NCI-H1417 (cell line): ENCODE results near the gene JAZF1.
"Not testable (repeated sequence)": the region's sequence is repeated elsewhere in the genome, so short reads cannot be mapped to it uniquely, and the experiment has no call there.

Experiments
- DNase-seq, 3 experiments: peaks; one replicate each; lab custom pipeline; 2025; lab: John Stamatoyannopoulos, UW

JAZF1 gene

DNA sequence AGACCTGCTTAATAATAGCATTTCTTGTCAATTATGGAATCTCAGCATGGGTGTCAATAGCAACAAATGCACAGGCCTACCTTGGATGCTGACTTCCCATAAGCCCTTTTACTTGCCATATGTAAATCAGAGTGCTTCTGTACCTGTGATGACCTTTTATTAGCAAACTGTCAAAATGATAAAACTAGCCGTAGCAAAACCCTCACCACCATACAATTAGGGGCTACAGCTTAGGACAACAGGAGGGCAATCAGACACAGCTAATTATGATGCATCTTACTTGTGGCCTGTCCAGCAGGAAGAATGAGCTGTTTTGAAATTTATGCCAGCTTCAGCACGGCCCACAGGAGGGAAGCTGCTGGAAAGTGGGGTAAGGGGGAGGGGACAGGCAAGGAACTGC is 239.1 kb downstream of the JAZF1 start:
- peak in 2 of 3 experiments; percentile 81 to 99 for DNase-seq

DNA sequence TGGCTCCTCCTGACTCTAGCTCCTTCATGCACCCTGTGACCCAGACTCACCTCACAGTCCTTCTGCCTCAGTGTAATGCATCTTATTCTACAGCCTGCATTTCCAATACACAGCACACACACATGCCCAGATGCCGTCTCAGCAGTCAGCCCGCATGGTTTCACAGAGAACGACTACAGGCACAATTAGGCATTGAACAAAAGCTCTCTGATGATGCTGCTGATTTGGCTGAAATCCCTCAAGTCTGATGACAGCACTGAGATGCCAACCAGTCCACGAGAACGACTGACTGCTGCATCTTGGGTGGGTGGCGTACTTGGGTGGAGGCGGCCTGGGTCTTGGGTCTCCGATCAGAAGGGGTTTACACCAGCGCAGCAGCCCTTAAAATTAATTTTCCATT is 240.3 kb downstream of the JAZF1 start:
- DNase-seq: peak in 1 of 3 experiments; percentile 54

DNA sequence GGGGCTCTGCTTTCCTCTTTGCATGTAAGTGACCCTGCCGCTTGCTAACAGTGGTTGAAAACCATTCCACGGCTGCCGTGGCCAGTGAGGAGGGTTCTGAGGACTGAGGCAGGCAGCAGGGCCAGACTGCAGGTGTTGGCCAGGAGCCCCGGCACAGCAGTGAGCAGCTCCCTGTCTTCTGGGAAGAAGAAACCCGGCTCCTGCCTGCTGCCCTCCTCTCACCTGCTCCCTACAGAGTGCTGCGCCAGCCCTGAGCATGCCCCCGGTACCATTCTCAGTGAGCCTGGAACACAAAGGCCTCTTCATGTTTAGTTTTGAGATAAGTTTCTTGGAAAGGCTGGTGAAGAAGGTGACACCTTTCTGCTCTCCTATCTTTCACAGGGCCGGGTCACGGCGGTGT is 240.7 kb downstream of the JAZF1 start:
- no peak for DNase-seq

DNA sequence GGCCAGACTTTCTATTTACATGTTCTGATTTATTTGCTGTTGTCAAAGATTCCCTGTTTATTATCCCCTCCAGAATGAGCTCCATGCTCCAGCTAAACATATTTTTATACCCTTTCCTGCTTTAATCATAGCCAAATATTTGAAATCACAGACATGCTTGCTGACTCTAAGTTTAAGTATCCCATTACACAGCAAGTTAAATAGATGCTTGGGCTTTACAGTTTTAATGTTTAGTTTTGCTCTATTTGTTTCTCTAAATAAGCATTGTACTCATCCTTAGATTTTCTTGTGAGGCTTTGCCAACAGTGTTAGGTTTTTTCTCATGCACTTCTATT is 243.9 kb downstream of the JAZF1 start:
- DNase-seq: no peak

DNA sequence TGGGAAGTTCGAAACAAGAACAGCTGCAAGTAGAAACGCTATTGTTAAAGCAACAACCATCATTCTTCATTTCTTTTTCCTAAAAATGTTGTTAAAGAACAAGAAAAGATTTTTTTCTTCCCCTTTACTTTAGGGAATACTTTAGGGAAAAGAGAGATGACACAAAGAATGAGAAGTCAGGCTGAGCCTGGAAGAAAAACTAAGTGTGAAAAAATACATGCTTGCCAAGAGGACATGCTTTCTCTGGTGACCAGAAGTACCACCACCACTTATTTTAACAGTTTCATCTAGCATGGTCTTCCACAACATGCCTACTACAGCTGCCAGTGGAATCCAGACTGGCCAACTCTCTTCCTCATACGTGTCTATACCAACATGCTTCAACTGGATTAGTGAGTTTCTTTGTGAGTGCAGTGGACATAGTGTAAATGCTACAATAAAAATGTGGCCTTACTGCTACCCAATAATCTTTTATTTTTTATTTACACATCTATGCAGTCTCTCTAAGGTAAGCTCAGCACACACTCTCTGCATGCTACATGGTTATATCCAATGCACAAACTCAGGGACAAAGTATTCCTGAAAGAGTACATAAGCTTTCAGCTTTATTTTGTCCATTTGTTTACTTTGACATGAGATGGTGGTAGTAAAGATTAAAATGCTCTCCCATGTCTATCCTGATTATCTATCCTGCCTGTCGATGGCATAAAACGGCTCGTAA is 244.4 kb downstream of the JAZF1 start:
- no peak for DNase-seq

DNA sequence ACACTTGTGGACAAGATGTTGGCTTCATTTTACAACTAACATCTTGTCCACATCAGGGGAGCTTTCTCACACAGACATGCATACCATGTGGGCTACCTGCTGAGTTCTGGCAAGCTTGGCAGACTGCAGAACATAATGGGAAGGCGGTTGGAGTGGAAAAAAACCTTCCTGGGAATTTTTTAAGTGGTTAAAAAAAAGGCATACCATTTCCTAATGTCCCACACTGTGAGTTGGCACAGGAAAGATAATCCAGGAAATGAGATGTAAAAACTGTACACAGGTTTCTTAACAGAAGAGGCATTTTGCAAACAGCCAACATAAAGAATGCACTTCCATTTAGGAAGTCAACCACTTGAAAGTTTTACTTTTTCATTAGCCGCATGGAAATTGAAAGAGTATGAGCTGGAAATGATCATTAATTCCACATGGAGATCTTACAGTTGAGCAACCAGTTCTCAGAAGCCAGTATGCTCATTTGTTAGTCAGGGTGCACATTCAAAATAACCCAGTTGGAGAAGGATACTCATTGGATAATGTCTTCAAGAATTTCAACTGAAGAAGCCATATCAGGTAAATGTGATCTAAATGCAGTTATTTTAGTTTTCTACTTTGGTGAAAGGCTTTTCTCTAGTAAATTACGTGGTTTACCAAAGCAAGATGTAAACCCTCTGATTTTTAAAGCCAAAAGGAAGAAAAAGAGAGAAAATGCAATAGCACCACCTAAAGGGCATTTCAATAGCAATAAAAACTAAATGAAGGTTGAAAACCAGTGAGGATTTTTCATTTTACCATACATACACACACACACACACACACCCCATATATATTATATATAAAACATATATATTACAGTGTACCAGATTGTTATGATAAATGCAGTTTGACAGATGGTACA is 246.7 kb downstream of the JAZF1 start:
- peak; percentile 26 to 55 (median 36) for DNase-seq

DNA sequence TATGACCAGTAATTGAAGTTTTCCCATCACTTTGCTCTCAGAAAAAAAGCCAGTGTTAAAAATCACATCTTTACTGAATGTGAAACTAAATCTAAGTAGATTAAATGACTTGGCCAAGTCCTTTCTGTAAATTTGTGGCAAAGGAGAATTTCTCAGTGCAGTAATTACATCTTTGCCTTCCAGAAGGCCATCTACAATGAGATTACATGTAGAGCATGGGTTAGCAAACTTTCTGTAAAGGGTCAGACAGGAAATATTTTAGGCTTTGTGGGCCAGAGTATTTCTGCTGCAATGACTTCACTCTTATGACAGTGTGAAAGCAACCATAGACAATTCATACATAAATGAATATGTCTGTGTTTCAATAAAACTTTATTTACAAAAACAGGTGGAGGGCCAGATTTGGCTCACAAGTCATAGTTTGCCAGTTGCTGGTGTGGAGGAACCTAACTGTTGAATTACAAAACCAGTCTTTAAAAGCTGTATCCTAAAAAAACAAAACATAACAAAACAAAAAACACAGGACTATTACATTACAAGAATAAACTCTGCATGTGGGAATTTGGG is 249.6 kb downstream of the JAZF1 start:
- DNase-seq: no peak

DNA sequence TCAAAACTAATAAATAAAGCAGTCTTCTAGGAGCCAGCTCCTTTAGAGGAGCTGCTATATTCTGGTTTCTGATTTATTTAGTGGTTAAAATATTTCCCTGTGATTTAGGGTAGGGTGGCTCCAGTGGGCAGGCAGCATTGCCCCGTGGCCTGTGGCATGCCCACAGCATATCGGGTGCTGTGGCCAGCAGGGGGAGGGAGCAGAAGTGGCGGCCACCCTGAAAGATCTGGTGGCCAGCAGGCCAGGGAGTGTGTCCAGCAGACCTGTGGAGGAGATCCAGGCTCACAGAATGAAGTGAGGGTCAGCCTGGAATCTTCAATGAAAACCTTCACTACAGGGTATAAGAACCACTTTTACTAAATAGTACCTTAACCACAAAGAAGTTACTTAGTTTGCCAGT is 251.5 kb downstream of the JAZF1 start:
- DNase-seq: no peak

DNA sequence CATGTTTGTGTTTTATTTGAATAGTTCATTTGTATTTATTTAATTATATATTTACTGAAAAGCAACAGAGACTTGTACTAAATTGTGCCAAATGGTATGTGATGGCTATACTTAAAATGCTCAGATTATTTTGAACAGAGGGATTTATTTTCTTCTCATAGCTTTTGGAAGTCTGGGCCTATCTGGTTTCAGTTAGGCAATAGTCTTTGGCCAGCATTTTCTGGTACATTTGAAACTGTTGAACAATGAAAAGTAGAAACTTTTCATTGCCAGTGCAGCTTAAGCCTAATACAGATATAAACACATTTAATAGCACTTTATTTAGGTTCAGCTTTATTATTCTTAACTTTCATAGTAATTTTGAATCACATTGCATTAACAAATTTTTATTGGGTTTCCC is 252.6 kb downstream of the JAZF1 start:
- DNase-seq: no peak

DNA sequence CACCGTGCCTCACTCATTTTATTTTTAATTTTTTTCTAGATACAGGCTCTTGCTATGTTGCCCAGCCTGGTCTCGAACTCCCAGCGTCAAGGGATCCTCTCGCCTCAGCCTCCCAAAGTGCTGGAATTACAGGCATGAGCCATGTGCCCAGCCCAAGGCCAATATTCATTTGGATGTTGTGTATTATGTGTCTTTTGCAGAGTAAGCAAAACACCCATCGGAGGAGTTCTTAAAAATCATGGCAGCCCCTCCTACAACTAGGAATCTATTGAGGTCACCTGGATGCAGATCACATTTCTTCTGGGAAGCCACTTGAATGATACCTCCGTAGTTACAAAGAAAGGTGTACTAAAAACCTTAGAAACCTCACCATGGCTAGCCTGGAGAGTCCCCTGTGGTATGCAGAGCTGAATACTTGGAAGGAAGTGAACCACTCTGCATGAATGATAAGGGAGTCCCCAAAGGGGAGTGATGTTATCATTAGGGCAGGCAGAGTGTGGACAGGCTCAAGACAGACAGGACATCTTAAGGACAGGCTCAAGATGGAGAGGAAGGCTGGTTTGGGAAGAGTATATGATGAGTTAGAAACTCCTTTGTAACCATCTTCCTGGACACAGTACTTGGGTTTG is 254.9 kb downstream of the JAZF1 start:
- no peak for DNase-seq

DNA sequence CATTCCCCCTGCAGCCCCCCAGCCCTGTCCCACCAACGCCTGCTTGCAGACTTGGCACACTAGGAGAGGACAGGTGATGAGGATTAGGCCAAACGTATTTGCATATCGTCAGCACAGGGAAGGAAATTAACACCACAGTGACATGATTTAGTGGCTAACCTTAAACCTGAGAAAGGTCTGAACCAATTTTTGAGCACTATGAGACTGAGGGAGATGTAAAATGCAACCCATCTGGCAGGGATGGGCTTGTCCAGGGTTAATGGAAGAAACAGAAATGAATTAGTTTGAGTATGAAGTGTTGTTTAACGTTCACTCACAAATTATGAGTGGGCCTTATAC is 257.0 kb downstream of the JAZF1 start:
- DNase-seq: peak in 1 of 3 experiments; percentile 22

DNA sequence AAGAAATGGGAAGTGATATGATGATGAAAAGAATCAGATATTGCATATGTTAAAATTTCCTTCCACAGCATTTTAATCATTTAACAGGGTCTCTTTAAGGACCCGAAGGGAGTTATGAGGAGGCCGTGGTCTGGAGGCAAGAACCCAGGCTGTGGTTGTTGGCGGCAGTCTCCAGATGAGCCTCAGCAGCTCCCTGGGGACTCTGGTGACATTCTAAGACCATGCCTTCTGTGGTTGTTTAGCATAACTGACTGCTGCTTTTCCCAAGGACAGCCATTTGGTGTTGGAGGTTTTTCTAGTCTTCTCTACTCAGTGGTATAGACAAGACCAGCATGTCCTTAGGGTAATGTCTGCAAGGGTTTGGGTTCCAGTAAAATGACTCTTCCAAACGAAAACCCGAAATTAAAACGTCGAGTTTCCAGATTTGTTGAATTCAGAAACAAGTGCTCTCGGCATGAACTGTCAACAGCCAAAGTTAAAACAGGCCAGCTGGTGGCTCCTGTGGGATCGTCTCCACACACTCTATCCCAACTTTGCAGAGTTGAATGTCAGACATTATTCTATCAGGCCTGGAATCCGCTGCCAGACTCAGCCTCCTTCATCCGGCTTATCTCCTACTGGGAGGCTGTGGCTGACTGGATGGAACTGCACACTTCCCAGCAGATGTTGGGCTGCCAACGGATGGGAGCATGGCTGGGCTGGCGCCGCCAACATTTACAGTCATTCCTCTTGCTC is 257.5 kb downstream of the JAZF1 start:
- DNase-seq: peak in 1 of 3 experiments; percentile 57

DNA sequence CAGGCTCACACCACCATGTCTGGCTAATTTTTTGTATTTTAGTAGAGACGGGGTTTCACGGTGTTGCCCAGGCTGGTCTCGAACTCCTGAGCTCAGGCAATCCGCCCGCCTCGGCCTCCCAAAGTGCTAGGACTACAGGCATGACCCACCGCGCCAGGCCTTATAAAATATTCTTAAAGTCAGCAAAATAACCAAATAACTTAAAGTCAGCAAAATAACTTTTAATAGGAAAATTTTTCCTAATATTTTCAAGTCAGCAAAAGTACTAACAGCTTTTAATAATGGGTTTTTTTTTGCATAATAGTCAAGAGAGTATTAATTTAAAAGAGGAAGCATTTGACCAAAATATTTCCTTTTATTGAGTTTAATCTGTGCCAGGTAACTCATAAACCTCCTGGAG is 258.2 kb downstream of the JAZF1 start:
- not testable (repeated sequence) for DNase-seq

DNA sequence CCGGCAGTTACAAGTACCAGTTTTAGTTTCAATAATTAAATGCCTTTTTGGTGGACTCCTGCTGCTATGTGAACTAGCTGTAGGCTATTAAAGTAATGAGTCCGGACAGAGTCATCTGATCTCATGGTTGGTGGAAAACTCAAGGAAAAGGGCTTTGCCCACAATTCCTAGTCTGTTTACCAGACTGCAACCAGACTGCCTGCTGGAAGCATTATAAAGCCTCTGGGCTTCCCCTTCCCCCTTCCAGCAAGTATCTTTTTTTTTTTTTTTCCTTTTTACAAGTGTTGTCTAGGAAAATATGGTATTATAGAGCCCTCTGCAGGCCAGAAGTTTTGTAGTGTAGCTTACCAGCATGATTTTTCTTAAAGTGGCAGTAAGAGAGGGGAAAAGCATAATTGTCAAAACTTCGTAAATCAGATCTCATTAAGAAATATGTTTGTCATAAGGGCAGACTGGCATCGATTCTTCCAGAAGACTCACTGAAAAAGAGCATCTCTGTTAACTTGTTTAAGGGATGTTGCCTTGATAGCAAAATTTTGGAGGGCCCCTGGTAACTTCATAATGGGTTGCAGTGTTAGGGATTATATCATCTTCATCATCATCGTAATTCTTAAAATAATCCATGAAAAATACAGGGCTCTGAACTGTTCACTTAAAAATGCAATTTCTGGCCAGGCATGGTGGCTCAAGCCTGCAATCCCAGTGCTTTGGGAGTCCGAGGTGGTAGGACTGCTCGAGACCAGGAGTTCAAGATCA is 259.3 kb downstream of the JAZF1 start:
- peak; percentile 78 to 98 (median 82) for DNase-seq

DNA sequence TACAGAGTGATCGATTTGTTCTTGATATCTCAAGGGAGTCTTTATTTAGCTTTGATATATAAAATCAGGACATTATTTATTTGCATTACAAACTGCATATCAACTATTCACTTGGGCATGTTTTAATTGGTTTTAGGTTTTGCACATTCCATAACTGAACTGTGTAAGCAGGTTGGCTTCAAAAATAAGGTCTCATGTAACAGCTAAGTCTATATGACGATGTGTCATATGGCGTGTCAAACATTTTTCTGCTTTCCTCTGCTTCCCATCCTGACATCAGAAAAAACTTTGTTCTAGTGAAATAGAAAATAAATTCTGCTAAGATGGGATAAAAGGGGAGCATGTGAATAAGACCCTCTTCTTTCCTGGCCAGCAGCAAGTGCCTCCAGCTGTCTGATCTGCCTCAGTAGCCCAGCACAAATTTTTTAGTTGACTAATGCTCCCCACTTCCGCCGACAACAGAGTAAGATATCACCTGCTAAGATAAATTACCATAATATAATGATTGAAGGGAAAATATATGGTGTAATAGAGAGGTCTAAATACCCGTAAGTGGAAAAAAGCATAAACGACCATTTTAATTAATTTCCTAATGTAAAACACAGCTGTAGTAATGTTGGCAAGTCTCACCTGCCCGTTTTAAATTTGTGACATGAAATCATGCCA is 260.2 kb downstream of the JAZF1 start:
- DNase-seq: peak in 1 of 3 experiments; percentile 42

DNA sequence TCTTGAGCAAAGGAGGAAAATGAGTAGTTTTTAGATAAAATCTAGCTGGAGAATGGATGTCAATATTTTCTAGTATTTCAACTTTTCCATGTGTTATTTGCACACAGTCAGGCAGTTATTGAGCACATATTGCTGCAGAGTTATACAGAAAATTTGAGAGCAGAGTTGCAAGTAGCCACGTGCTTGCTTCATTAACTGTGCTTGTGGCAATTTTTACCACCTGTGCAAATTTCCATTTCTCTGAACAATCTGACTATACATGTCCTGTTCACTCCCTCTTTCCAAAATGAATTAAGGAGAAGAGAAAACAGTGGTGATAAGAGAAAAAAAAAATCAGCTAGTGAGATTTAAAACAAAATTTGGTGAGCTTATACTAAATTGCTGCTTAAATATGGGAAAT is 262.1 kb downstream of the JAZF1 start:
- no peak for DNase-seq

DNA sequence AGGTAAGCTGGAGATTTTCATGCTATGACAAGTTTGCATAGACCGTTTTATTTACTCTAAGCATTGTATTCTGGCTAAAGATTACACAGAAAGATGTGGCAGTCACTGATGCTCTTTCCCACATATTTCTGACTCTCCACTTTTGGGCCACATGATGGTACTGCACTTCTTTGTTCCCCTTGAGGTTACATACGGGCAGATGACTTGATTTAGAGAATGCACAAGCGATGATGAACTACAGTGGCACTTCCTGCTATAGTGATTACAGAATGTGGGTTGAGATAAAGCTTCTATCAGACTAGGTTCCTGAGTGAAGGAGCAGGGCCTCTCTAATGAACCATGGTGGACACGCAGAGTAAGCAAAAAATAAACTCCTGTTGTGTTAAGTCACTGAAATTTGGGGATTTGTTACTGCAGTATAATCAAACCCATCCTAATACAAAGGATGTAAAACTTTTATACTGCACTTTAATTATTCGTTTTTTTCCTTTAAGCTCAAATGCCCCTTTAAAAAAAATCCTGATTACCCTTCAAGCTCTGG is 262.8 kb downstream of the JAZF1 start:
- peak in 1 of 3 experiments; percentile 21 for DNase-seq

DNA sequence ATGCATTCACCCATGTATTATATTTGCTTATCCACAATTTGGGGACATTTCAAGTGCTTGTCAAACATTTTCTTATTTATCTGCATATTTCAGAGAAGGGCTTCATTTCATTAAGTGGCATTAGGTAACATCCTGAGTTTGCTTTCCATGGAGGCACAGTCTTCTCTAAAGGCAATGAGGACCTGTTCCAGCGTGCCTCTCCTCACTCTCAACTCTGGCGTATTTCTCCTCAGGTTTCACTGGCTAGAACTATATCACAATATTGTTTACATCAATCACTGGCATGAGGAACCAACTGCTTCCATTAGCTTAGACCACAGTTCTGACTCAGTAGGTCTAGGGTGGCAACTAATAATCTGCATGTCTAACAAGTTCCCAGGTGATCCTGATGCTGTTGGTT is 263.5 kb downstream of the JAZF1 start:
- DNase-seq: peak; percentile 21 to 72 (median 44)

DNA sequence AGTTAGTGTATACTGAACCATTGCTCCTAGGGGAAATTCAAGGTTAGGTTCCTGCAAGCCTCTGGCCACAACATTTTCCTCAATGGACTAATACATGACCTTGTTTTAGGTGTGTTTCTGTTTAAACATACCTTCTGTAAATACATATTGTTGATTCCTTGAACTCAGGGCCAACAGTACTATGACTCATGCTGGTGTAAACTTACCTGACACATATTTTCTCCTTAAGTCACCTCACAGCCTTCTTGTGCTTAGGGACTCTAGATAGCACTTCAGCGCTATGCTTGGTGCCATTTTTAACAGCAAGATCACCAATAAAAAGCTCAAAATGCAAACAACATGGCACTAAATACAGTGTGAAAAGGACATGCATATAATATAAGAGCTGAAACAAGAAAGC is 264.2 kb downstream of the JAZF1 start:
- DNase-seq: no peak

DNA sequence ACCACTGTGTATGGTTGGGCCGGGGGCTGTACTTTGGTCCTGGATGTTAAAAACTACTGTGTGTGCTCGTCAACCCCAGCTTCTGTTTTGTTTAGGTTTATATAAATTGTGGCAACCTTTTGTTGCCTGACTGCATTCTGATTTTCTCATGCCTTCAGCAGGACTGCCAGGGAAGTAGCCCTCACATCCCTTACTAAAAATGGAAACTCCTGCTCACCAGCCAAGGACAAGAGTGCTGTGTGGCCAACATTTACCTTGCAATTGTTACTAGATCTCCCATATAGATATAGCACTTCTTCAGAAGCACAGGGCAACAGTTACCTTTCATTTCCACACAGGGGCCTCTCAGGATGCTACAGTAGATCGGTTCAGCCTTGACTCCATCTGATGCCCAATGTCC is 266.2 kb downstream of the JAZF1 start:
- no peak for DNase-seq
